HepG2 (cell line): Measurements from ENCODE around the gene ERCC2. TPM values are rescaled to one million over a fixed set of nuclear protein-coding genes. Genes with fewer than 3 reads are reported as not detected.

Experiments
- ELF1 ChIP-seq: sonication (generic); formaldehyde crosslinking; IDR thresholded peaks from 2 replicates; pipeline ENCODE4 v1.4.0; 2020; ENCODE audit warnings: missing genetic modification reagents
- ETV5 ChIP-seq: IDR thresholded peaks from 2 replicates; pipeline ENCODE4 v1.6.1; 2018; ENCODE audit warnings: missing biosample characterization, missing genetic modification reagents, inconsistent platforms, borderline replicate concordance
- KLF16 ChIP-seq, 2 experiments: sonication (generic) in 1 of 2; formaldehyde crosslinking in 1 of 2; IDR thresholded peaks; 2 replicates each; pipeline versions ENCODE4 v1.6.1 to v1.8.0; 2016 to 2023; ENCODE audit warnings: missing genetic modification reagents in 2 of 2, missing compliant biosample characterization in 1 of 2
- KLF9 ChIP-seq: IDR thresholded peaks from 2 replicates; pipeline ENCODE4 v1.6.1; 2016; ENCODE audit warnings: low read depth
- MIXL1 ChIP-seq: IDR thresholded peaks from 2 replicates; pipeline ENCODE4 v1.6.1; 2016
- NCOA2 ChIP-seq: sonication (generic); formaldehyde crosslinking; IDR thresholded peaks from 2 replicates; pipeline ENCODE4 v1.8.0; 2022; ENCODE audit warnings: inconsistent platforms
- NKX3-1 ChIP-seq: sonication (generic); formaldehyde crosslinking; IDR thresholded peaks from 2 replicates; pipeline ENCODE4 v1.5.0; 2020; ENCODE audit warnings: missing genetic modification reagents
- SRF ChIP-seq: IDR thresholded peaks from 2 replicates; pipeline ENCODE4 v1.6.1; 2011; ENCODE audit warnings: mild to moderate bottlenecking, low read depth, low read length, moderate library complexity
- TAF1 ChIP-seq: sonication (generic); formaldehyde crosslinking; IDR thresholded peaks from 2 replicates; pipeline ENCODE4 v1.4.0; 2020; ENCODE audit warnings: missing genetic modification reagents
- ZFP62 ChIP-seq: sonication (generic); formaldehyde crosslinking; IDR thresholded peaks from 2 replicates; pipeline ENCODE4 v1.4.0; 2020; ENCODE audit warnings: missing genetic modification reagents
- ZNF224 ChIP-seq: sonication (generic); formaldehyde crosslinking; IDR thresholded peaks from 2 replicates; pipeline ENCODE4 v1.5.0; 2020; ENCODE audit warnings: mild to moderate bottlenecking, missing genetic modification reagents
- ZNF451 ChIP-seq: sonication (generic); formaldehyde crosslinking; IDR thresholded peaks from 2 replicates; pipeline ENCODE4 v1.5.0; 2020; ENCODE audit warnings: mild to moderate bottlenecking, missing genetic modification reagents
- ZNF550 ChIP-seq: sonication (generic); formaldehyde crosslinking; IDR thresholded peaks from 2 replicates; pipeline ENCODE4 v1.4.0; 2020; ENCODE audit warnings: mild to moderate bottlenecking, missing genetic modification reagents, borderline replicate concordance
- ZNF766 ChIP-seq: sonication (generic); formaldehyde crosslinking; IDR thresholded peaks from 2 replicates; pipeline ENCODE4 v1.5.0; 2020; ENCODE audit warnings: missing genetic modification reagents, borderline replicate concordance
- ZSCAN21 ChIP-seq: sonication (generic); formaldehyde crosslinking; IDR thresholded peaks from 2 replicates; pipeline ENCODE4 v1.8.0; 2022; ENCODE audit warnings: mild to moderate bottlenecking, missing genetic modification reagents, moderate library complexity, borderline replicate concordance
- polyA plus RNA-seq, 8 experiments: library from polyadenylated mRNA; depleted of rRNA in 3 of 8; stranded (reverse) in 7 of 8; unstranded in 1 of 8; fragments of >200 nt; fragmentation: Illumina TruSeq in 4 of 8; extraction: Trizol in 4 of 8; gene quantifications; 2 replicates each; pipeline versions ENCODE4 v1.2.1 to v1.2.3, GENCODE V29; 2011 to 2016; ENCODE audit warnings: low read depth in 4 of 8, missing spikeins in 1 of 8, mixed read lengths in 1 of 8; ENCODE audit not compliant: insufficient read depth in 1 of 8
- total RNA-seq, 5 experiments: library from RNA; depleted of rRNA; stranded (reverse); fragments of >200 nt; fragmentation: Illumina TruSeq; extraction: Trizol; gene quantifications; 2 replicates each; pipeline ENCODE4 v1.2.3, GENCODE V29; 2016; ENCODE audit warnings: low read depth in 1 of 5
- TF ChIP-seq, protein P1 (sequence below): sonication (generic); formaldehyde crosslinking; conservative IDR thresholded peaks from 2 replicates; pipeline ENCODE4 v1.5.0; 2020; ENCODE audit warnings: missing genetic modification reagents
- TF ChIP-seq, protein P2 (sequence below): sonication (generic); formaldehyde crosslinking; IDR thresholded peaks from 2 replicates; pipeline ENCODE4 v1.5.0; 2020; ENCODE audit warnings: mild to moderate bottlenecking, missing genetic modification reagents
- TF ChIP-seq, protein P3 (sequence below): sonication (generic); formaldehyde crosslinking; IDR thresholded peaks from 2 replicates; pipeline ENCODE4 v1.8.0; 2022; ENCODE audit warnings: missing genetic modification reagents, low read depth, mild to moderate bottlenecking, borderline replicate concordance
- TF ChIP-seq, protein P4 (sequence below), 2 experiments: sonication (generic) in 1 of 2; formaldehyde crosslinking in 1 of 2; IDR thresholded peaks; 2 replicates each; pipeline versions ENCODE4 v1.6.1 to v1.9.0; 2014 to 2022; ENCODE audit warnings: antibody characterized with exemption in 1 of 2, borderline replicate concordance in 1 of 2, inconsistent platforms in 1 of 2, low read depth in 1 of 2, missing genetic modification reagents in 1 of 2

Gene ERCC2
- total and polyA plus RNA-seq, 2 of the 13 experiments (the other 11 are each of a cell fraction or from before 2014, with no cell fraction given) = 25.4 to 49.2 TPM

DNA sequence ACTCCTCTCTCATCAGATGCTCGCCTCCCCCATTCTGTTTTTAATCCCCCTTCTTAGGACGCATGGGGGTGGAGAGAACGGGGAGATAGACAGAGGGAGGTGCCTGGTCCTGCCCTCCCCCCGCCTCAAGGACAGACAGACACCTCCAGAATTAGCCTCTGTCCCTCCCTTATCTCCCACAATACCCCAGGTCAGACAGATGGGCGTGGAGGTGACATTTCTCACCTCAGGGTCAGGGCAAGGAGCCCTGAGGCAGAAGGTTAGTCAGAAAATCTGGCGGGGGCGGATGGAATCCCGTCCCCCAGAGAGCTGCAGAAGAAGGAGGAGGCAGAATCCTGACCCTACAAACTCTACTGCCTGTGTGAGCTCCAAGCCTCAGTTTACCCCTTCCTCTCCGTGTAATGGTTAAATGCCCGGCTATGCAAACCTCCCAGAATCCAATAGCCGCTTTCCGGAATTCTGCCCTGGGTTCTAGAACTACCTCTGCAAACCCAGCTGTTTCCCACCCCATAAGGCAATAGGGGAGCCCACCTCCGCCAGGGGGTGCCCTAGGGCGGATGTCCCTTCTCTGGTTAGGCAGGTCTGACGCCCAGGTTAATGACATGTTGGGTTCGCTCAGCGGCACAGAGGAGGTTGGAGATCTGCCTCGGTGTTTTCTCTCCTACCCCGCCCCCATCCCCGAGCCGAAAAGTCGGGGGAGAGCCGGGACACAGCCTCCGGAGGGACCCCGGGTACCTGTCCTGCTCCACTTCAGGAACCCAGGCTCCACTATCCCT, 33.6 kb upstream of the ERCC2 start (continued):
- TF ChIP-seq, protein P1, sequence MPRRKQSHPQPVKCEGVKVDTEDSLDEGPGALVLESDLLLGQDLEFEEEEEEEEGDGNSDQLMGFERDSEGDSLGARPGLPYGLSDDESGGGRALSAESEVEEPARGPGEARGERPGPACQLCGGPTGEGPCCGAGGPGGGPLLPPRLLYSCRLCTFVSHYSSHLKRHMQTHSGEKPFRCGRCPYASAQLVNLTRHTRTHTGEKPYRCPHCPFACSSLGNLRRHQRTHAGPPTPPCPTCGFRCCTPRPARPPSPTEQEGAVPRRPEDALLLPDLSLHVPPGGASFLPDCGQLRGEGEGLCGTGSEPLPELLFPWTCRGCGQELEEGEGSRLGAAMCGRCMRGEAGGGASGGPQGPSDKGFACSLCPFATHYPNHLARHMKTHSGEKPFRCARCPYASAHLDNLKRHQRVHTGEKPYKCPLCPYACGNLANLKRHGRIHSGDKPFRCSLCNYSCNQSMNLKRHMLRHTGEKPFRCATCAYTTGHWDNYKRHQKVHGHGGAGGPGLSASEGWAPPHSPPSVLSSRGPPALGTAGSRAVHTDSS (CRISPR knock-in tag) = no peak
- TF ChIP-seq KLF16 (CRISPR knock-in tag; IDR thresholded peaks at IDR 0.05) (no peak), SRF (peak; percentile 83), ZFP62 (CRISPR knock-in tag) (no peak), NCOA2 (CRISPR knock-in tag) (no peak), KLF9 (no peak), ETV5 (CRISPR knock-in tag) (peak; percentile 20; the same call in 1 of the 2 replicates), TAF1 (no peak), ZNF224 (CRISPR knock-in tag) (0 out of 2 replicates have a peak, but pooled peaks have one; percentile 20), ZNF451 (no peak), ZNF766 (no peak), NKX3-1 (no peak), ELF1 (CRISPR knock-in tag) (no peak), MIXL1 (no peak), ZSCAN21 (CRISPR knock-in tag) (no peak), ZNF550 (CRISPR knock-in tag) (no peak)
- TF ChIP-seq, protein P2, sequence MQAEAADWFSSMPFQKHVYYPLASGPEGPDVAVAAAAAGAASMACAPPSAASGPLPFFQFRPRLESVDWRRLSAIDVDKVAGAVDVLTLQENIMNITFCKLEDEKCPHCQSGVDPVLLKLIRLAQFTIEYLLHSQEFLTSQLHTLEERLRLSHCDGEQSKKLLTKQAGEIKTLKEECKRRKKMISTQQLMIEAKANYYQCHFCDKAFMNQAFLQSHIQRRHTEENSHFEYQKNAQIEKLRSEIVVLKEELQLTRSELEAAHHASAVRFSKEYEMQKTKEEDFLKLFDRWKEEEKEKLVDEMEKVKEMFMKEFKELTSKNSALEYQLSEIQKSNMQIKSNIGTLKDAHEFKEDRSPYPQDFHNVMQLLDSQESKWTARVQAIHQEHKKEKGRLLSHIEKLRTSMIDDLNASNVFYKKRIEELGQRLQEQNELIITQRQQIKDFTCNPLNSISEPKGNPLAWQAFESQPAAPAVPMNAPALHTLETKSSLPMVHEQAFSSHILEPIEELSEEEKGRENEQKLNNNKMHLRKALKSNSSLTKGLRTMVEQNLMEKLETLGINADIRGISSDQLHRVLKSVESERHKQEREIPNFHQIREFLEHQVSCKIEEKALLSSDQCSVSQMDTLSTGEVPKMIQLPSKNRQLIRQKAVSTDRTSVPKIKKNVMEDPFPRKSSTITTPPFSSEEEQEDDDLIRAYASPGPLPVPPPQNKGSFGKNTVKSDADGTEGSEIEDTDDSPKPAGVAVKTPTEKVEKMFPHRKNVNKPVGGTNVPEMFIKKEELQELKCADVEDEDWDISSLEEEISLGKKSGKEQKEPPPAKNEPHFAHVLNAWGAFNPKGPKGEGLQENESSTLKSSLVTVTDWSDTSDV (CRISPR knock-in tag) = no peak
- TF ChIP-seq, protein P3, sequence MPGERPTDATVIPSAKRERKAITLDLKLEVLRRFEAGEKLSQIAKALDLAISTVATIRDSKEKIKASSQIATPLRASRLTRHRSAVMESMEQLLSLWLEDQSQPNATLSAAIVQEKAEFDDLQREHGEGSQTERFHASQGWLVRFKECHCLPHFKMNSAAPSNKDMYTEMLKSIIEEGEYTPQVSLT (CRISPR knock-in tag) = no peak
- TF ChIP-seq, protein P4, sequence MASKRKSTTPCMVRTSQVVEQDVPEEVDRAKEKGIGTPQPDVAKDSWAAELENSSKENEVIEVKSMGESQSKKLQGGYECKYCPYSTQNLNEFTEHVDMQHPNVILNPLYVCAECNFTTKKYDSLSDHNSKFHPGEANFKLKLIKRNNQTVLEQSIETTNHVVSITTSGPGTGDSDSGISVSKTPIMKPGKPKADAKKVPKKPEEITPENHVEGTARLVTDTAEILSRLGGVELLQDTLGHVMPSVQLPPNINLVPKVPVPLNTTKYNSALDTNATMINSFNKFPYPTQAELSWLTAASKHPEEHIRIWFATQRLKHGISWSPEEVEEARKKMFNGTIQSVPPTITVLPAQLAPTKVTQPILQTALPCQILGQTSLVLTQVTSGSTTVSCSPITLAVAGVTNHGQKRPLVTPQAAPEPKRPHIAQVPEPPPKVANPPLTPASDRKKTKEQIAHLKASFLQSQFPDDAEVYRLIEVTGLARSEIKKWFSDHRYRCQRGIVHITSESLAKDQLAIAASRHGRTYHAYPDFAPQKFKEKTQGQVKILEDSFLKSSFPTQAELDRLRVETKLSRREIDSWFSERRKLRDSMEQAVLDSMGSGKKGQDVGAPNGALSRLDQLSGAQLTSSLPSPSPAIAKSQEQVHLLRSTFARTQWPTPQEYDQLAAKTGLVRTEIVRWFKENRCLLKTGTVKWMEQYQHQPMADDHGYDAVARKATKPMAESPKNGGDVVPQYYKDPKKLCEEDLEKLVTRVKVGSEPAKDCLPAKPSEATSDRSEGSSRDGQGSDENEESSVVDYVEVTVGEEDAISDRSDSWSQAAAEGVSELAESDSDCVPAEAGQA (IDR thresholded peaks at IDR 0.05; ENCODE audit: low read depth) = no peak
- TF ChIP-seq, protein P4 (CRISPR knock-in tag; IDR thresholded peaks at IDR 0.05; ENCODE audit: borderline replicate concordance) = no peak
